OCI-LY7 (cell line): ENCODE measurements around the gene PWP1. TPM values are rescaled to one million over a fixed set of nuclear protein-coding genes. Genes with fewer than 3 reads are reported as not detected.

ENCODE experiments used
- BruUV-seq: library from RNA; stranded (reverse); fragments of 400-500 nt; replicated peaks from 2 replicates; lab custom pipeline; 2021; lab: Mats Ljungman, UMichigan
- CTCF ChIA-PET: fragments of 300-600 bp; sonication (Branson Sonifier 250); formaldehyde crosslinking; loops from one replicate; lab custom pipeline; 2022; ENCODE audit warnings: antibody characterized with exemption; ENCODE audit not compliant: unreplicated experiment; lab: Charles Lee
- POLR2A ChIA-PET: fragments of 300-600 bp; sonication (Branson Sonifier 250); formaldehyde crosslinking; loops from one replicate; lab custom pipeline; 2022; ENCODE audit warnings: antibody characterized with exemption; lab: Charles Lee
- DNase-seq: peaks from one replicate; pipeline ENCODE4 v3.0.0-alpha.2; 2015; ENCODE audit warnings: low spot score
- H2AFZ ChIP-seq: fragments of 200-600 bp; sonication (generic), shearing (Covaris generic); 2 replicates; pipeline ENCODE4 v1.6.1; 2014; ENCODE audit warnings: mild to moderate bottlenecking, antibody characterized with exemption, low read length, moderate library complexity
- H3K27ac ChIP-seq: fragments of 200-600 bp; sonication (generic); 2 replicates; pipeline ENCODE4 v1.5.1; 2014; ENCODE audit warnings: mixed run types, low read depth, mild to moderate bottlenecking, moderate library complexity, low read length, inconsistent platforms; ENCODE audit not compliant: poor library complexity, severe bottlenecking
- H3K36me3 ChIP-seq: fragments of 200-600 bp; sonication (generic); 2 replicates; pipeline ENCODE4 v1.6.1; 2014; ENCODE audit warnings: mild to moderate bottlenecking, antibody characterized with exemption, low read length, moderate library complexity, mixed read lengths; ENCODE audit not compliant: insufficient read depth
- H3K4me1 ChIP-seq: fragments of 200-600 bp; sonication (generic); 2 replicates; pipeline ENCODE4 v1.5.1; 2014; ENCODE audit warnings: mild to moderate bottlenecking, low read length; ENCODE audit not compliant: insufficient read depth, poor library complexity, severe bottlenecking
- H3K4me2 ChIP-seq: fragments of 200-600 bp; sonication (generic); 2 replicates; pipeline ENCODE4 v1.6.1; 2014; ENCODE audit warnings: mild to moderate bottlenecking, low read length
- H3K4me3 ChIP-seq: fragments of 200-600 bp; sonication (generic); 2 replicates; pipeline ENCODE4 v1.5.1; 2014; ENCODE audit warnings: mild to moderate bottlenecking, low read depth, low read length; ENCODE audit not compliant: poor library complexity, severe bottlenecking
- H3K79me2 ChIP-seq: fragments of 200-600 bp; sonication (generic); 2 replicates; pipeline ENCODE4 v1.6.1; 2016; ENCODE audit warnings: low read depth, mild to moderate bottlenecking, low read length, moderate library complexity, mixed read lengths; ENCODE audit not compliant: insufficient read depth
- H3K9me2 ChIP-seq: fragments of 200-600 bp; sonication (generic); 2 replicates; pipeline ENCODE4 v1.6.1; 2016; ENCODE audit warnings: mild to moderate bottlenecking, low read length, mixed read lengths; ENCODE audit not compliant: insufficient read depth
- H3K9me3 ChIP-seq: fragments of 200-600 bp; sonication (generic); 2 replicates; pipeline ENCODE4 v1.6.1; 2014; ENCODE audit warnings: mild to moderate bottlenecking, mixed run types, low read length, mixed read lengths
- H4K20me1 ChIP-seq: fragments of 200-600 bp; sonication (generic); 2 replicates; pipeline ENCODE4 v1.6.1; 2014; ENCODE audit warnings: mild to moderate bottlenecking, antibody characterized with exemption, low read length, moderate library complexity, mixed read lengths; ENCODE audit not compliant: insufficient read depth
- CTCF ChIP-seq: fragments of 200-600 bp; sonication (generic); conservative IDR thresholded peaks from 2 replicates; pipeline ENCODE4 v1.5.1; 2014; ENCODE audit warnings: mild to moderate bottlenecking, antibody characterized with exemption, low read length, moderate library complexity, mixed read lengths
- EZH2phosphoT487 ChIP-seq: fragments of 200-600 bp; sonication (generic); IDR thresholded peaks from 2 replicates; pipeline ENCODE4 v1.6.1; 2018; ENCODE audit warnings: low read depth, borderline replicate concordance, mild to moderate bottlenecking, mixed run types, antibody characterized with exemption, low read length, moderate library complexity, mixed read lengths
- intact Hi-C: fragments of 100-400 bp; cut with micrococcal nuclease; formaldehyde crosslinking; loops from one replicate; pipeline ENCODE4 v1.10.0; 2022; ENCODE audit not compliant: unreplicated experiment
- total RNA-seq, 2 experiments: library from RNA; depleted of rRNA in 1 of 2; stranded (reverse); fragments of >200 nt in 1 of 2; shearing (Covaris generic) in 1 of 2; gene quantifications; 2 replicates each; pipeline ENCODE4 v1.2.3, GENCODE V29; 2014 to 2022

Gene PWP1
- total RNA-seq, 2 experiments from 2014 or later = 28.2 to 44.5 TPM

GRCh38 chr12:107649661-107650061, 35.9 kb upstream of the PWP1 start:
- DNase-seq = no peak
- ChIA-PET POLR2A (no interaction called here), CTCF (no interaction called here)
- TF ChIP-seq EZH2phosphoT487 = no peak
- no peak for TF ChIP-seq CTCF
- no peak overlapping the region for H3K4me2 ChIP-seq
- intact Hi-C loops = no loop called here
- no peaks in the 10 kb centered on the region for H3K9me3 ChIP-seq
- no peaks in the 10 kb centered on the region for H3K79me2 ChIP-seq
- no peaks in the 10 kb centered on the region for H3K9me2 ChIP-seq
- H3K36me3 ChIP-seq = no peaks in the 10 kb centered on the region
- no peak overlapping the region for H3K27ac ChIP-seq
- no peaks in the 10 kb centered on the region for H4K20me1 ChIP-seq
- H3K4me1 ChIP-seq = no peaks in the 10 kb centered on the region
- BruUV-seq = no TSS peak
- no peak overlapping the region for H3K4me3 ChIP-seq
- no peak overlapping the region for H2AFZ ChIP-seq

- no peaks in the 10 kb centered on the region for H4K20me1 ChIP-seq
- H3K4me1 ChIP-seq = no peaks in the 10 kb centered on the region
- no peaks in the 10 kb centered on the region for H3K79me2 ChIP-seq
- DNase-seq = no peak
- H3K4me2 ChIP-seq = no peak overlapping the region
- H2AFZ ChIP-seq = no peak overlapping the region
- ChIA-PET CTCF (no interaction called here), POLR2A (interaction anchor here (0.5 kb wide), 1 partner anchor 28 kb away, joined by 3 read pairs; no protein-coding TSS in a partner anchor)
- H3K4me3 ChIP-seq = no peak overlapping the region
- no peak overlapping the region for H3K27ac ChIP-seq
- no peaks in the 10 kb centered on the region for H3K9me3 ChIP-seq
- BruUV-seq = no TSS peak
- no peaks in the 10 kb centered on the region for H3K9me2 ChIP-seq
- TF ChIP-seq CTCF = no peak
- no peak for TF ChIP-seq EZH2phosphoT487
- intact Hi-C loops = no loop called here
- H3K36me3 ChIP-seq = no peaks in the 10 kb centered on the region
Observed at GRCh38 chr12:107650977-107651376, 34.6 kb upstream of the PWP1 start.

- no TSS peak for BruUV-seq
- CTCF ChIA-PET = no interaction called here
- H3K27ac ChIP-seq = no peak overlapping the region
- intact Hi-C loops = no loop called here
- no peaks in the 10 kb centered on the region for H3K36me3 ChIP-seq
- no peak overlapping the region for H3K4me3 ChIP-seq
- no peak overlapping the region for H2AFZ ChIP-seq
- no peaks in the 10 kb centered on the region for H4K20me1 ChIP-seq
- TF ChIP-seq EZH2phosphoT487 (no peak), CTCF (no peak)
- H3K4me2 ChIP-seq = no peak overlapping the region
- H3K9me3 ChIP-seq = no peaks in the 10 kb centered on the region
- DNase-seq = no peak
- H3K9me2 ChIP-seq = no peaks in the 10 kb centered on the region
- H3K79me2 ChIP-seq = no peaks in the 10 kb centered on the region
- POLR2A ChIA-PET = no interaction called here
- no peaks in the 10 kb centered on the region for H3K4me1 ChIP-seq
Observed at GRCh38 chr12:107651571-107652449, 33.8 kb upstream of the PWP1 start.
